GM10847 (cell line): Measurements from ENCODE around the gene TOX3.

Source experiments
- POLR2A ChIP-seq: IDR thresholded peaks from 2 replicates; pipeline ENCODE4 v1.6.1; 2011; ENCODE audit not compliant: insufficient read length; ENCODE audit errors: extremely low read depth

The TOX3 gene

GRCh38 chr16:52436339-52437276 lies 110.3 kb downstream of the TOX3 start:
- TF ChIP-seq POLR2A = no peak

DNA sequence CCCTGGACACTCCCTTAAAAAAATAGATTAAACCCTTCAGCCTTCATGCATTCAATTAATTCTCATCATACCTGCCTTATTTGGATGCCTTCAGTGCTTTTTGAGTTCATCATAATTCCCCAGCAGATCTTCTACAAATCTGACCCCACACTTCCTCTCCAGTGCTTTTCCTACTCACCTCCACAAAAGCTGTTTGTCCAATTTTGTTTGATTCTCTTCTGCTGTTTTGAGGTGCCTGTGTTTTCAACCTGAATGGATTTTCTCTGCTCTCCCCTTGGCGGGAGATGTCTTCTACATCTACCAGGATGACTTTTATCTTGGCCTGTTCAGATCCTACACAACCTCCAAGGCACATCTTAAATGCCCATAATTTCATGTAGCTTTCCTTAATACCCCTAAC lies 112.7 kb downstream of the TOX3 start:
- TF ChIP-seq POLR2A = no peak

- TF ChIP-seq POLR2A = no peak
These were observed 113.3 kb downstream of the TOX3 start for GRCh38 chr16:52433643-52434042.

- TF ChIP-seq POLR2A = no peak
These were observed 122.4 kb downstream of the TOX3 start for GRCh38 chr16:52424591-52424990.

DNA sequence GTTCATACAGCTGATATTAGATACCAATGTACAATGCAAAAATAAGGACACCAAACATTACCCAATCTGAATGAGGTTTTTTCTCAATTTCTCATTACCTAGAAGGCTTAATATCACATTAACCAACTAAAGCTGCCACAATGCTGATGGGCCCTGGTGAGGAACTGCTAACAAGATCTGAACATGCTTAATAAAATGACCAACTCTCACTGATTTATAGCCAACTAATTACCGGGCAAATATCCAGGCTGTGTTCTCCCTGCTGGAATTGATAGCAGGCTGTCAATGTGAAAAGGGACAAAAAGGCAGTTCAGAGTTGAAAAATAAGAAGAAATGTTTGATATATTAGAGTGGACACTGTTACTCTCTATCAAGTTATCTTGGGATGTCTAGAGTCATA lies 124.6 kb downstream of the TOX3 start:
- TF ChIP-seq POLR2A = no peak

DNA sequence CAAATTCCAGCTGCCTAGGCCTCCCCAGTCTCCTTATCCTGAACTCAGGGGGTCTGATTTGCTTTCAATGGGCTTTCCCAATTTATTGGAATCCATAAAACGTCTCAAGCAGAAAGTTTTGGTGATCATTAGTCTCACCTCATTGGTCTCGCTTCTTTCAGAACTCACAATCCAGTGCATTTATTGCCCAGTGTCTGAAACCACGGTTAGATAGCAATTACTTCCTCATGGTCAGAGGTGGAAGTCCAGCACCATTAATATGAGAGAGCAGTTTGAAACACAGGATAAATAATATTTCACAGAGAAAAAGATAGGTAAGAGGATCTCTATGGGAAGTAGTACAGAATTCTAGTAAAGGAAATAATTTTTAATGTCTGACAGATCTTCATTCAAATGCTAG lies 128.7 kb downstream of the TOX3 start:
- no peak for TF ChIP-seq POLR2A

GRCh38 chr16:52416888-52417287 lies 130.1 kb downstream of the TOX3 start:
- TF ChIP-seq POLR2A = no peak

DNA sequence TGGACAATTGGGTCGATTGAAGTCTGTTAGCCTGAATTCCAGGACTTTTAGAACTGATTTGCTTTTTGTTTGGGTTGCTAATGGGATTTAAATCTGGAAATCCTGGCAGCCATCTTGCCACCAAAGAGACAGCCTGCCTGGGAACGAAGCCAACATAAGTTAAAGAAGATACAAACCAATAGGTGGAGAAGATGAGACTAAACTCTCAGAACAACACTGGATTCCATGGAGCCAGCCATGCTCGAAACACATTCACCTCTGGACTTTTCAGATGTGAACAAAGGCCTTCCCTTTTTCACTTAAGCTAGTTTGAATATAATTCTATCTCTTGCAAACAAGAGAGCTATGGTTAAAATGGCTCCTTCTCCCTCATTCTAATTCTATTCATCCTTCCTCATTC lies 135.9 kb downstream of the TOX3 start:
- TF ChIP-seq POLR2A = no peak

GRCh38 chr16:52408191-52408845 lies 138.6 kb downstream of the TOX3 start:
- no peak for TF ChIP-seq POLR2A

DNA sequence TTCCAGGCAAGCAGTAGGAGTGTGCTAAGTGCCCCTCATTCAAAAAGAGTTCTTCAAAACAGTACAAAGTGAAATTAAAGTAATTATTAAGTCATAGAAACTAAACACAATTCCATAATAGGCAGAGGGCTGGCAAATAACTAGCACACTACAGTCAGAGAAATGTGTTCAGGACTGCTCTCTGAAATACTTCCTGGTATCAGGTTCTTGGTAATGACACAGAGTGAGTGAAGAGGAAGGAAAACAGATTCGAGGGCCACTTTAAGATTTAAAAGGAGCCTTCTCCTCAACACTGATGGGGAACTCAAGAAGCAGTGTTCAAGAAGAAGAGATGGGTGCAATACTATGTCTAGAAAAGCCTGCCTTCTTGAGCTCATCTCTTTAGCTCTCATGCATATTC lies 139.2 kb downstream of the TOX3 start:
- no peak for TF ChIP-seq POLR2A

GRCh38 chr16:52405441-52405840 lies 141.5 kb downstream of the TOX3 start:
- TF ChIP-seq POLR2A = no peak

GRCh38 chr16:52404546-52404945 lies 142.4 kb downstream of the TOX3 start:
- no peak for TF ChIP-seq POLR2A

DNA sequence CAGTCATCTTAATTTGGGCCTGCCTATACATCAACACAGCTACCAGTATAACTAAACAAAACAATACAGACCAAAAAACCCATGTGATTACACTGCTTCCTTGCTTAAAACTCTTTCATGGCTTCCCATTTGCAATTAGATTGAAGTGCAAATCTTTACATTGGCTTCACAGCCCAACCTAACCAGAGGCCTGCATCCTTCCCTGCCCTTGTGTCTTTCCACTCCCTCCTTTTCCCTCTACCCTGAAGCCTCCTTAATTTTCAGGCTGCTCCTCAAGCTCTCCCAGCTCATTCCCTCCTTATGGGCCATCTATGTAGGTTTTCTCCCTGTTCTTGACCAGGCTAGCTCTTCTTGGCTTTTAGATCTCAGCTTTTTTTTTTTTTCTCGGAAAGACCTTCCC lies 147.8 kb downstream of the TOX3 start:
- no peak for TF ChIP-seq POLR2A

DNA sequence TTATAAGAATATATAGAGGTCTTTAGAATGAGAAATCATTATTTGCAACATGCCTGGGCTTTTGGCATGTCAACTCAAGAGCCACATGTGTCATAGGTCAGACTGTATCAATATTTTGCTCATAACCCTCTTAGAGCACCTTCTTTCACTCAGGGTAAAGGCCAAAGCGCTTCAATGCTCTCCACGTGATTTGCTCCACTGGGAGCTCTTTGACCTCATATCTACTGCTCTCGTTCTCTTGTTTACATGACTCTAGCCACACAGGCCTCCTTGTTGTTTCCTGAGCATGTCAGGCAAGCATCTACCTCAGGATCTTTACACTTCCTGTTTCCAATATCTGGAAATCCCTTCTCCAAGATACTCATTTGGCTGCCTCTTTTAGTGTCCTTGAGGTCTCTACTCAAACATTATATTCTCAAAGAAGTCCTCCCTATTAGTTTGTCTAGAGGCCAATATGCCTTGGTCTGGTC lies 148.4 kb downstream of the TOX3 start:
- no peak for TF ChIP-seq POLR2A

GRCh38 chr16:52398021-52398420 lies 148.9 kb downstream of the TOX3 start:
- TF ChIP-seq POLR2A = no peak

- TF ChIP-seq POLR2A = no peak
These were observed 153.5 kb downstream of the TOX3 start for GRCh38 chr16:52393448-52393847.
